ENCODE data around the gene MEF2D.

- TF ChIP-seq ZNF274 (IDR thresholded peaks at IDR 0.05; ENCODE audit: low read depth, low read length) (no peak), YY1 (IDR thresholded peaks at IDR 0.05; ENCODE audit: insufficient read depth, insufficient read length) (no peak)
Measured at GRCh38 chr1:156430303-156430702, 70.3 kb downstream of the MEF2D start.

Measured in NT2/D1 (cell line).